NCI-H146 (cell line): ENCODE measurements around the gene BRD1.

Experiments used
- DNase-seq: peaks from one replicate; lab custom pipeline; 2025; lab: John Stamatoyannopoulos, UW

Gene BRD1

DNA sequence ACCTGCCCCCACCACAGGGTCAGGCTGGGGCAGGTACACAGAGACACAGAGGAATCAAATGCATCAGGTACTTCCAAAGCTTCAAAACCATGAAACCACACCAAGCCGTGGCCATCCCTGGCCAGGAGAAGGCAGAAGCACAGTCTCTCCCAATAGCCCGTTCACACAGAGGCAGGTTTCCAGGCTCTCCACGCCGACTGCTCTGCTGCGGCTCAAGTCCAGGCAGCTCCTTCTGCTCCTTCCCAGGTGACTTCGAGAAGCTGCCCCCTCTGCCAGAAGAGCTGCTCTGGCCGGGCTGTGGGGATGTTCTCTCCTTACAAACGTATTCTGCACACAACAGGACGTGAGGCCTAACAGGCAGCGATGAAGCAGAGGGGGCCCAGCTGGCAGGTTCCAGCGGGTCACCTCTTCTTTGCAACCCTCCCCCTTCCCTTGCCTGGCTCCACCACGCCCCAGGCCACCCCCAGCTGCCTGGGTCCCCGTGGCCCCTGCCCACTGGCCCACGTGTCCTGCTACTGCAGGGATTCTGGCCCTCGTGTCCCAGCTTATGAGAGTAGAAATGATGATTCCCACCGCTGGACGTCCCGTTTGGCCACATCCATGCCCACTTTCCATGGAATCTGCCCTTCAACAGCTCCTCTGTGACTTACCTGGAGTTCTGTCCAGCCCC lies 26.1 kb downstream of the BRD1 start:
- DNase-seq, result no peak

- no peak for DNase-seq
Measured at GRCh38 chr22:49800408-49801238, 27.1 kb downstream of the BRD1 start.

DNA sequence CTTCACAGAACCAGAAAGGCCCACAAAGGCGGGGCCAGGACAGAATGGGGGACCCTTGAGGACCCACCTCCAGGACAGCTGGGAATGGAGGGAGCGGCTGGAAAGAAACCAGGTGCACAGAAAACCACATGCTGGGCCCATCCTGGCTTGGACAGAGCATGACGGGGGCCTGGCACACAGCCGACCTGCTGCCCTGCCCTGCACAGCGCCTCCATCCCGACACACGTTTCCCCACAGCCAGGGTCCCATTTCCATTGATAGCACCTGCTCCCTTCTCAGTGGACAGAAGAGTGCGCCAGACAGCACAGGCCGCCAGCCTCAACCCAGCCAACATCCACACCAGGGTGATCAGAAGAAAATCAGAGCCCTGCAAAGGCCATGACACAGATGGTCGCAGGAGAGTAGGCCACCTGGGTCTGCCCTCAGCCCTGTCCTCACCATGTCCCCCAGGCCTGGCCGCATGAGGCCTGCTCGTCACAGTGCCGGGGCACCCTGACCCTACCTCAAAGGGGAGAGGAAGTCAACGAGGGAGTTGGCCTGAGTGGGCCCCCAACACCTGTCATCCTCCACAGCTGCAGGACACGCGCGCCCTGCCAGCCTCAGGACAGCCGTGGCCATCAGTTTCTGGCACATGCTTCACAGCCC lies 28.1 kb downstream of the BRD1 start:
- DNase-seq, result no peak

DNA sequence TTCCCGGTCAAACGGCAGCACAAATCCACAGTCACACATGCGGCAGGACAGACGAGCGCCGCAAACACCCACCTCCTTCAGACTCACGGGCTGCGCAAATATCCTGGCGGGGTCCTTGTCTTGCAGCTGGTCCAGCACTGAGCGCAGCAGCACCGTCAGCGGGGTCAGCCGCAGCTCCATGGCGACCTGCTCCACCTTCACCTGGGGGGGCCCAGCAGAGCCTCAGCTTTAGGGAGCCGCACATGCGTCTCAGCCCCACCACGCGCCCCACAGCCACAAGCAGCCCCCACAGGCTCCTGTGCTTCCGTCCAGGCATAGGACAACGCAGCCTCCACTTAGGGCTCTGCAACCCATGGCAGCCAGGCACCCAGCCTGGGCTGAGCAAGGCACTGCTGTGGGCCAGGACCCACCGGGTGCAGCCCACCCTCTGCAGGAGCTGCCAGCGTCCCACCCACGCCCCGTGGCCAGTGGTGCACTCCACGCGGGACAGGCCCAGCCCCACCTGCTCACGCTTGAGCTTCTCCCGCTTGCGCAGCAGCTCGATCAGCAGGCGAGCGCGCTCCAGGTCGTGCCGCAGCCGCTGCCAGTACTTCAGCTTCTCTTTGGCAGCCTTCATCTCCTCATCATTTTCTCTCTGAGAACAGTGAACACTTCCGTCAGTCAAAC lies 29.1 kb downstream of the BRD1 start:
- no peak for DNase-seq

DNA sequence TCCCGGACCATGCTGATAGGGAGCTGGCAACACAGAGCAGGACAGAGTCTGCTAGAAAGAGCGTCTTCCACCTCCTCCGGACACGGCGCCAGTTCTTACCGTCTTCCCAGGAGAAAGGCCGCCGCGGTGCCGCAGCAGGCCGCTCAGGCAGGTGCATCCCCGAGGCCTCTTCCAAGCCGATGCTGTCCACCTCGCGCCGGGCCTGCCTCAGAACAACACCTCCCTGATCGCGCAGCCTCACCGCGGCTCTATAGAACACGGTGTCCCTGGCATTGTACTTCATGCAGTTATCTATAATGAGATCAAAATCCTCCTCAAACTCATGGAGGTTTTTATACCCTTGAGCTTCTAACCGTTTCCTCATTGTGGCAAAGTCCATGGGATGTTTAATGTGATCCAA lies 30.0 kb downstream of the BRD1 start:
- no peak for DNase-seq

DNA sequence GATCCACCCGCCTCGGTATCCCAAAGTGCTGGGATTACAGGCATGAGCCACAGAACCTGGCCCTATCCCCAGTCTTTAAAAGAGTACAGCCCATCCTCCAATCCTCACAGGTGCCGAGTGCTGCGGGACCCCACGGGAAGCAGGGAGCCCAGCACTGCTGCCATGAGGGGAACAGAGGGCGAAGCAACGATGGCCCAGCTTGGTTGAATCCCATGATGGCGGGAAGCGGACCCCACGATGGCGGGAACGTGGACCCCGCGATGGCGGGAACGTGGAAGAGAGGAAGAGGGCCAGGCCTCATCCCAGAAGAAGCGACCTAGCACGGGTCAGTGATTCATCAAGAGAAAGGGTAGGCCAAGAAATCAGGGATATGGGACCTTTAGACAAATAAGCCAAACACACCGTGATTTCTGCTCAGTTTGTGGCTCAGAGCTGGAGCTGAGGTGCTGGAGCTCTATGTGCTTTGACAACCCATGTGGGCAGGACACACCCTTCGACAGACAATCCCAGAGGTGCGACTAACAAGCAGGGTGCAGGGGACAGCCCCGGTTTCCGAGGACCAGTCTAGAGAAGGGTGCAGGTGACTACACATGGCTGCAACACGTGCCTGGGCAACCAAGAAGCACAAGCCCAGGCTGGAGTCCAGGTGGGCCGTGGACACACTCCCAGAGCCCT lies 30.9 kb downstream of the BRD1 start:
- no peak for DNase-seq

DNA sequence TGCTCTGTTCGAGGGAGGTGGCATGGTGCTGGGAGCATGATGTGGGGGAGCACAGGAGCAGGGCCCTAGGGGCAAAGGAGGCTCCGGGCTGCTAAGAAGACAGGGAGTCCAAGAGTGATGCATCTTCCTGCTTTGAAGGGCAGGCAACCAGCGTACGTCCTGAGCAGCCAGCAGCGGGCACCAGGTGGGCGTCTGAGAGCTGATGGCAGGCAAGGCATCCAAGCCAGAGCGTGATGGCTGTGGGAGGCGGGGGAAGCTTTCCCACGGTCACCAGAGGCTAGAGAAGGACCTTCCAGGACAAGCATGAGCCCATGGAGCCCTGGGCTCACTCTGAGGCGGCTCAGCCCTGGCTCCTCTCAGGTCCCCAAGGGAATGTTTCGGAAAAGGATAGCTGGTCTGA lies 32.2 kb downstream of the BRD1 start:
- DNase-seq, result no peak

DNA sequence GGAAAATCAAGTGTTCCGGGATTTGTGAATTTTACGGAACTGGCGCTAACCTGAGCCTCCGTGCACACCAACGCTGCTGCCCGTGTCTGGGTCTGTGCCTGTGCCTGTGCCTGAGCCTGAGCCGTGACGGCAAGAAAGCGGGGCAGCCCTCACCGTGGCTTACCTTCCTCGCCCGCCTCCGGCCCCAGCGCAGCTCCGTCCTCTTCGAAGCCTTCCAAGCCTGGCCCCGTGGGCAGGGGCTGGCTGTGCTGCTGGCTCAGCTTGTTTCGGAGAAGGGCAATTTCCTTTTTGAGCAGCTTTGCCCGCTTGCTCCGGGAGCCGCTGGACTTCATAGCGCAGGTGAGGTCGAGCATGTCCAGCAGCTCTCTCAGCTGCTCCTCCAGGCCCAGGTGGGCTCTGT lies 33.8 kb downstream of the BRD1 start:
- no peak for DNase-seq

DNA sequence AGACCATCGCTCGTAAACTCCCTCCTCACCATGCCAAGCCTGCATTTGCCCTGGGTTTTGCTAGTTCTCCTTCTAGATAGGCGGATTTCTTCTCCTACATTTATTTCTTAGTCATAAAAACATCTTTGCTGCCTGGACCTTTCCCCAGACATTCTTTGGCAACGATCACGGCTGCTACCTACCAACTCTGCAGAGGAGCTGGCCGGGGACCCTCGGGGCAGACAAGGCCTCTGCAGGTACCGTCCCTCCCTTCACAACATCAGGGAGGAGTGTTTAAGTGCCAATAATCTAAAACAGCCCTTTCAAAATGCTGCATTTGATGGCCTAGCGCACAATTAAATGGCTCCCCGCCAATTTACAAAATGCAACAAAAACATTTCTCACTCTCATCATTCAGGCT lies 34.4 kb downstream of the BRD1 start:
- DNase-seq, result no peak

DNA sequence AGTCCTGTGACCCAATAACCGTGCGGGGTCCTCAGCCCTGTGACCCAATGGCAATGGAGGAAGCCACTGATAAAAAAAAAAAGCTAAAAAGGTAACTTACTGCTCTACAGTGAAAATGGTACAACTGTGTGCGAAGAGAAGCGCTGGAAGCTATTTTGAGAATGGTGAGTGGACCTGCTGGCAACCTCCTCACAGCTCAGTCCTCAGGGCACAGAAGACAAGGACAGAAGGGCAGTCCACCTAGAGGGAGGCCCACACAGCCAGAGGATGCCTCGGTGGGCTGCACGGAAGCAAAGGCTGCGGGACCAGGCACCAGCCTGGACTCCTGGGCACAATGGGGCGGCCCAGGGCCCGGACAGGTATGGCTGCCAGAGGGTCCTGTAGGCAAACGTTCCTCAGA lies 35.6 kb downstream of the BRD1 start:
- no peak for DNase-seq

- no peak for DNase-seq
Measured at GRCh38 chr22:49791682-49792081, 36.0 kb downstream of the BRD1 start.

GRCh38 chr22:49790912-49791311 lies 36.8 kb downstream of the BRD1 start:
- DNase-seq, result no peak

DNA sequence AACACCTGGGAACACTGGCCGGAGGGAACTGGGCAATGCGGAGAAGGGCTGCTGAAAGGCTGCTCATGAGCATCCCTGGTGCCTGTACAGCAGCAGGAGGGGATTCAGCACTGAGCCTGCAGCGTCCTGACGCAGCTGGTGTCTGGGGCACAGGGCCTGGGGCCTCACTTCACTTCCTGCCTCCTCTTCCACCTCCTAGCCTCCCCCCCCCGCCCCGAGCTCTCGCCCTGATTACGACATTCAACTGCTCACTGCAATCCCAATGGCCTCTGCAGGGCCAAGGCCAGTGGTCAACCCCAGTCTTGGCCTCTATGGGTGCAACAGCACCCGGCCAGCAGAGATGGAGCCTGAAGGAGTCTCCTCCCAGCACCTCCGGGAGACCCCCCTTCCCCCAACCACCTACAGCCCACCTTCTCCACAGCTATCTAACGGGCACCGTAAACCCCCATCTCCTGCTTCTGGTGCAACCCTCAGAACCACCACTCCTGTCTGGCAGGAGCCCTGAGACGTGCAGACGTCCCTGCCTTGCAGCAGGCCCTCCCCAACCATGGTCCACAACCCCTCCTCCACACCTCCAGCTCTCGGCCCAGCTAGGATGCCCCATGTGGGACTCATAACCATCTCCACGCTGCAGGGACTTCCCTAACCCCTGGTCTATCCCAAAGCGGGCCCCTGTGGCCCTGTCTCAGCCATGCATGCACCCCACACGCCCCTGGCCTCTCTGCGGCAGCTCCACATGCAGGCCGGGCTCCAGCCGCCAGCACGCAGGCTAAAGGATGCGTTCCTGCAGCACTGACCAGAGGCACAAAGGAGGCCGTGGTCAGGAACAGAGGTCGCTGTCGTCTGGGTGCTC lies 38.2 kb downstream of the BRD1 start:
- DNase-seq, result no peak

DNA sequence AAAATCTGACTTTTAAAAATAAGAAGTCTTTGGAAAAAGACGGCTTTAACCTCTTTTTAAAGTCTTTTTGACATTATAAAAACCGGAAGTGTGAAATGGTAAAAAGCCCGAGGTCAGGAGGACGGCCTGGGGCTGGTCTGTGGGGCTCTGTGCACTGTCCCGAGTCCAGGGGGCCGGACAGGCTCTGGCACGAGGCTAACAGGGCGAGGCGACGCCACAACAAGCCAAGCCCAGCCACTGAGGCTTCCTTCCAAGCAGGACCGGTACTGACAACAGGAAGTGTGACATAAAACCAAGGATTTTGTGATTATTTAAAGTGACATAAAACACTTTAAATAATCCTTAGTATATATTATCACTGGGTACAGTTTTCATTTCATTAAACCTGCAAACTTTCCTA lies 39.2 kb downstream of the BRD1 start:
- DNase-seq, result no peak

DNA sequence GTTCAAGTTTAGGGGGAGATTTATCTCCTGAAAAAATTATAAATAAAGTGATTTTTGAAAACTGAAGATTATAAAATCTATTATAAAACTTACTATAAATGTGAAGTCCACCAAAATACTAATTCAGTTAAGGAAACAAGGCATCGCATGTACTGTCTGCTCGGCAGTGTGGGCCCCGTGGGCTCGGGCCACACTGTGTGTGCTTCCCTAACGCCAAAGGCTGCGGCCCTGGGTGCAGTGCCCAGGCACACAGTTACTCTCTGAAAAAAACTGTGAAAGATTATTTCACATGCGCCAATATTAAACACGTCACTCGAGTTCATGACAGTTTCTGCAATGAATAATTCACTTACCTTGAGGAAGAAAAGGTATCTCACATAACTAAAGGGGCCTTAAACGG lies 39.8 kb downstream of the BRD1 start:
- no peak for DNase-seq

DNA sequence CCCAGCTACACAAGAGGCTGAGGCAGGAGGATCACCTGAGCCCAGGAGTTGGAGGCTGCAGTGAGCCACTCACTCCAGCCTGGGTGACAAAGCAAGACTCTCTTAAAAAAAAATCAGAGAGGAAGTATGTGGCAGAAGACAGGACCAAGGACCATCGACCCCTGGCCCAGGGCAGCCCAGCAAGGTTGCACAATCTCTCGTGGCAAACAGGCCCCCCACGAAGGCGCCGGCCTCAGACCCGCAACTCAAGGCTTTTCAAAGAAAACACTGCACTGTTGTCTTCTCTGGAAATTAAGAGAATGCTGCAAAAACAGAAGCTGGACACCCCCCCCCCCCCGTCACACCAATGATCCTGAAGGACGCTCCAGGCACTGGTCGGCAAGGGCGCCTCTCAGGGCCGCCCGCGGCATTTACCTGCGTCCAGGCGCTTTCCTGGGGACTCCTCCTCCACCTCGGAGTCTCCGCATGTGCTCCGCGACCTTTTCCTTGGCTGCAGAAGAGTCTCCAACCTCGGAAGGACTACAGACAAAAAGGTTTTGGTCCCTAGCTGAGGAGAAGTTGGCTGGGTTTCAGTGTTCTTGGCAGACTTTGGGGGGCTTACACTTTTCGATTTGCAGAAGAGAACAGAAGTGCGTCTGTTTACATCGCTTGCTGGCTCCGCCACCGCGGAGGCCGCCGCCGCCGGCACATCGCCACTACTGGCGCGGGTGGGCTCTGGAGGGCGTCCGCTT lies 40.5 kb downstream of the BRD1 start:
- no peak for DNase-seq

- no peak for DNase-seq
Measured at GRCh38 chr22:49785841-49786471, 41.7 kb downstream of the BRD1 start.

DNA sequence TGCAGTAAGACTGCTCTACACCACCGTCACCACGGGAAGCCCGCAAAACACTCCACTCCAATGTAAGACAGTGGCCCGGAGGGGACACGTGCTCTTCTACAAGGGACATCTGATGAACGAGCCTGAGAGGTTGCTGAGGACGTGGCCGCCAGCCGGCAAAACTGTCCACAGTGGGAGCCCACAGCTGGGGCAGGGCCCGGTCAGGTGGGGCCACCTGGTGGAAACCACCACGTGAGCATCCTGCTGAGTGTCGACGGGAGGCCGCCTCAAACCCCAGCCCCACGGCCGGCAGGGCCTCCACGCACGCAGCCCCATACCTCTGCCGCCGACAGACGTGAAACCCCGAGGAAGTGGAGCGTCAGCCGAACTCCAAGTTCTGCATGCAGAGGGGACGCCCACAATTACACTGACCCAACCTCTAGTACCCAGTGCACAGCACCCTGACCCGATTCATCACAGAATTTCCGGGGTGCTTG lies 42.6 kb downstream of the BRD1 start:
- no peak for DNase-seq

- DNase-seq, result no peak
Measured at GRCh38 chr22:49784630-49784971, 43.1 kb downstream of the BRD1 start.
